Measurements from ENCODE around the gene HYAL3. TPM values are rescaled to one million over a fixed set of nuclear protein-coding genes. Genes with fewer than 3 reads are reported as not detected.

The HYAL3 gene
- total and polyA plus RNA-seq, 2 of the 13 experiments (the other 11 are each of a cell fraction or from before 2014, with no cell fraction given) = 5.5 to 10.4 TPM

DNA sequence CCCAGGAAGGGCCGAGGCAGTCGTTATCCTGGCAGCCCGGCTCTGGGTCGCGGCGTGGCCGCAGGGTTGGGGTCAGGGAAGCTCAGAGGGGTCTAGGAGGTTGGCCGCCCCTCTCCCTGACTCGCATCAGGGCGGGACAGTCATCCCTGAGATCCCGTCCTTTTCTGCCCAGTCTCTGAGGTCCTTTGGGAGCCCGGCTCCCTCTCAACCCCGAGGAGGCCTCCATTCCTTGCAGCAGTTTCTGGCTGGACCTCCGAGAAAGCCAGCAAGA lies 22.8 kb upstream of the HYAL3 start (continued):
- TF ChIP-seq HNRNPL (IDR thresholded peaks at IDR 0.05; ENCODE audit: low read depth, low read length) (0 out of 2 replicates have a peak, but pooled peaks have one; percentile 36), ZNF24 (IDR thresholded peaks at IDR 0.05) (no peak), YEATS4 (CRISPR knock-in tag; IDR thresholded peaks at IDR 0.05; ENCODE audit: borderline replicate concordance) (peak; percentile 36), ZNF746 (CRISPR knock-in tag; IDR thresholded peaks at IDR 0.05) (no peak), POLR2G (IDR thresholded peaks at IDR 0.05; ENCODE audit: low read depth, low read length) (peak; percentile 79), BORCS8-MEF2B (CRISPR knock-in tag; IDR thresholded peaks at IDR 0.05) (0 out of 2 replicates have a peak, but pooled peaks have one; percentile 7), ZNF235 (CRISPR knock-in tag; IDR thresholded peaks at IDR 0.05; ENCODE audit: borderline replicate concordance) (0 out of 2 replicates have a peak, but pooled peaks have one; percentile 52), KLF11 (CRISPR knock-in tag; IDR thresholded peaks at IDR 0.05) (no peak), ZKSCAN8 (CRISPR knock-in tag; IDR thresholded peaks at IDR 0.05; ENCODE audit: borderline replicate concordance) (peak; percentile 44; the same call in 1 of the 2 replicates), ZMYM3 (CRISPR knock-in tag; IDR thresholded peaks at IDR 0.05) (0 out of 2 replicates have a peak, but pooled peaks have one; percentile 9), FOXA3 (CRISPR knock-in tag; IDR thresholded peaks at IDR 0.05) (0 out of 2 replicates have a peak, but pooled peaks have one; percentile 10), ZNF567 (CRISPR knock-in tag; IDR thresholded peaks at IDR 0.05; ENCODE audit: borderline replicate concordance) (0 out of 2 replicates have a peak, but pooled peaks have one; percentile 16), ZNF776 (CRISPR knock-in tag; IDR thresholded peaks at IDR 0.05) (0 out of 2 replicates have a peak, but pooled peaks have one; percentile 59), ZNF329 (CRISPR knock-in tag; IDR thresholded peaks at IDR 0.05; ENCODE audit: low read depth) (no peak), ZNF564 (CRISPR knock-in tag; IDR thresholded peaks at IDR 0.05) (0 out of 2 replicates have a peak, but pooled peaks have one; percentile 17), ZBTB42 (CRISPR knock-in tag; IDR thresholded peaks at IDR 0.05) (peak; percentile 14; the same call in 1 of the 2 replicates), ZNF839 (CRISPR knock-in tag; IDR thresholded peaks at IDR 0.05; ENCODE audit: borderline replicate concordance) (0 out of 2 replicates have a peak, but pooled peaks have one; percentile 14)
- TF ChIP-seq, protein P1, sequence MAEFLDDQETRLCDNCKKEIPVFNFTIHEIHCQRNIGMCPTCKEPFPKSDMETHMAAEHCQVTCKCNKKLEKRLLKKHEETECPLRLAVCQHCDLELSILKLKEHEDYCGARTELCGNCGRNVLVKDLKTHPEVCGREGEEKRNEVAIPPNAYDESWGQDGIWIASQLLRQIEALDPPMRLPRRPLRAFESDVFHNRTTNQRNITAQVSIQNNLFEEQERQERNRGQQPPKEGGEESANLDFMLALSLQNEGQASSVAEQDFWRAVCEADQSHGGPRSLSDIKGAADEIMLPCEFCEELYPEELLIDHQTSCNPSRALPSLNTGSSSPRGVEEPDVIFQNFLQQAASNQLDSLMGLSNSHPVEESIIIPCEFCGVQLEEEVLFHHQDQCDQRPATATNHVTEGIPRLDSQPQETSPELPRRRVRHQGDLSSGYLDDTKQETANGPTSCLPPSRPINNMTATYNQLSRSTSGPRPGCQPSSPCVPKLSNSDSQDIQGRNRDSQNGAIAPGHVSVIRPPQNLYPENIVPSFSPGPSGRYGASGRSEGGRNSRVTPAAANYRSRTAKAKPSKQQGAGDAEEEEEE (CRISPR knock-in tag; IDR thresholded peaks at IDR 0.05; ENCODE audit: borderline replicate concordance) = 0 out of 2 replicates have a peak, but pooled peaks have one; percentile 15
- TF ChIP-seq, protein P2, sequence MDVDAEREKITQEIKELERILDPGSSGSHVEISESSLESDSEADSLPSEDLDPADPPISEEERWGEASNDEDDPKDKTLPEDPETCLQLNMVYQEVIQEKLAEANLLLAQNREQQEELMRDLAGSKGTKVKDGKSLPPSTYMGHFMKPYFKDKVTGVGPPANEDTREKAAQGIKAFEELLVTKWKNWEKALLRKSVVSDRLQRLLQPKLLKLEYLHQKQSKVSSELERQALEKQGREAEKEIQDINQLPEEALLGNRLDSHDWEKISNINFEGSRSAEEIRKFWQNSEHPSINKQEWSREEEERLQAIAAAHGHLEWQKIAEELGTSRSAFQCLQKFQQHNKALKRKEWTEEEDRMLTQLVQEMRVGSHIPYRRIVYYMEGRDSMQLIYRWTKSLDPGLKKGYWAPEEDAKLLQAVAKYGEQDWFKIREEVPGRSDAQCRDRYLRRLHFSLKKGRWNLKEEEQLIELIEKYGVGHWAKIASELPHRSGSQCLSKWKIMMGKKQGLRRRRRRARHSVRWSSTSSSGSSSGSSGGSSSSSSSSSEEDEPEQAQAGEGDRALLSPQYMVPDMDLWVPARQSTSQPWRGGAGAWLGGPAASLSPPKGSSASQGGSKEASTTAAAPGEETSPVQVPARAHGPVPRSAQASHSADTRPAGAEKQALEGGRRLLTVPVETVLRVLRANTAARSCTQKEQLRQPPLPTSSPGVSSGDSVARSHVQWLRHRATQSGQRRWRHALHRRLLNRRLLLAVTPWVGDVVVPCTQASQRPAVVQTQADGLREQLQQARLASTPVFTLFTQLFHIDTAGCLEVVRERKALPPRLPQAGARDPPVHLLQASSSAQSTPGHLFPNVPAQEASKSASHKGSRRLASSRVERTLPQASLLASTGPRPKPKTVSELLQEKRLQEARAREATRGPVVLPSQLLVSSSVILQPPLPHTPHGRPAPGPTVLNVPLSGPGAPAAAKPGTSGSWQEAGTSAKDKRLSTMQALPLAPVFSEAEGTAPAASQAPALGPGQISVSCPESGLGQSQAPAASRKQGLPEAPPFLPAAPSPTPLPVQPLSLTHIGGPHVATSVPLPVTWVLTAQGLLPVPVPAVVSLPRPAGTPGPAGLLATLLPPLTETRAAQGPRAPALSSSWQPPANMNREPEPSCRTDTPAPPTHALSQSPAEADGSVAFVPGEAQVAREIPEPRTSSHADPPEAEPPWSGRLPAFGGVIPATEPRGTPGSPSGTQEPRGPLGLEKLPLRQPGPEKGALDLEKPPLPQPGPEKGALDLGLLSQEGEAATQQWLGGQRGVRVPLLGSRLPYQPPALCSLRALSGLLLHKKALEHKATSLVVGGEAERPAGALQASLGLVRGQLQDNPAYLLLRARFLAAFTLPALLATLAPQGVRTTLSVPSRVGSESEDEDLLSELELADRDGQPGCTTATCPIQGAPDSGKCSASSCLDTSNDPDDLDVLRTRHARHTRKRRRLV (CRISPR knock-in tag; IDR thresholded peaks at IDR 0.05) = 0 out of 2 replicates have a peak, but pooled peaks have one; percentile 34
- TF ChIP-seq, protein P3, sequence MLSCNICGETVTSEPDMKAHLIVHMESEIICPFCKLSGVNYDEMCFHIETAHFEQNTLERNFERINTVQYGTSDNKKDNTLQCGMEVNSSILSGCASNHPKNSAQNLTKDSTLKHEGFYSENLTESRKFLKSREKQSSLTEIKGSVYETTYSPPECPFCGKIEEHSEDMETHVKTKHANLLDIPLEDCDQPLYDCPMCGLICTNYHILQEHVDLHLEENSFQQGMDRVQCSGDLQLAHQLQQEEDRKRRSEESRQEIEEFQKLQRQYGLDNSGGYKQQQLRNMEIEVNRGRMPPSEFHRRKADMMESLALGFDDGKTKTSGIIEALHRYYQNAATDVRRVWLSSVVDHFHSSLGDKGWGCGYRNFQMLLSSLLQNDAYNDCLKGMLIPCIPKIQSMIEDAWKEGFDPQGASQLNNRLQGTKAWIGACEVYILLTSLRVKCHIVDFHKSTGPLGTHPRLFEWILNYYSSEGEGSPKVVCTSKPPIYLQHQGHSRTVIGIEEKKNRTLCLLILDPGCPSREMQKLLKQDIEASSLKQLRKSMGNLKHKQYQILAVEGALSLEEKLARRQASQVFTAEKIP (CRISPR knock-in tag; IDR thresholded peaks at IDR 0.05; ENCODE audit: borderline replicate concordance) = no peak
- TF ChIP-seq, protein P4, sequence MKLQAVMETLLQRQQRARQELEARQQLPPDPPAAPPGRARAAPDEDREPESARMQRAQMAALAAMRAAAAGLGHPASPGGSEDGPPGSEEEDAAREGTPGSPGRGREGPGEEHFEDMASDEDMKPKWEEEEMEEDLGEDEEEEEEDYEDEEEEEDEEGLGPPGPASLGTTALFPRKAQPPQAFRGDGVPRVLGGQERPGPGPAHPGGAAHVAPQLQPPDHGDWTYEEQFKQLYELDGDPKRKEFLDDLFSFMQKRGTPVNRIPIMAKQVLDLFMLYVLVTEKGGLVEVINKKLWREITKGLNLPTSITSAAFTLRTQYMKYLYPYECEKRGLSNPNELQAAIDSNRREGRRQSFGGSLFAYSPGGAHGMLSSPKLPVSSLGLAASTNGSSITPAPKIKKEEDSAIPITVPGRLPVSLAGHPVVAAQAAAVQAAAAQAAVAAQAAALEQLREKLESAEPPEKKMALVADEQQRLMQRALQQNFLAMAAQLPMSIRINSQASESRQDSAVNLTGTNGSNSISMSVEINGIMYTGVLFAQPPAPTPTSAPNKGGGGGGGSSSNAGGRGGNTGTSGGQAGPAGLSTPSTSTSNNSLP (IDR thresholded peaks at IDR 0.05; ENCODE audit: low read depth, low read length) = no peak
